ENCODE data around the gene STMN1. TPM values are rescaled to one million over a fixed set of nuclear protein-coding genes. Genes with fewer than 3 reads are reported as not detected.

STMN1 gene
- total and polyA plus RNA-seq, 9 of the 15 experiments (the other 6 are each of a cell fraction or from before 2014, with no cell fraction given): 269 to 2,153 (median 595) TPM

DNA sequence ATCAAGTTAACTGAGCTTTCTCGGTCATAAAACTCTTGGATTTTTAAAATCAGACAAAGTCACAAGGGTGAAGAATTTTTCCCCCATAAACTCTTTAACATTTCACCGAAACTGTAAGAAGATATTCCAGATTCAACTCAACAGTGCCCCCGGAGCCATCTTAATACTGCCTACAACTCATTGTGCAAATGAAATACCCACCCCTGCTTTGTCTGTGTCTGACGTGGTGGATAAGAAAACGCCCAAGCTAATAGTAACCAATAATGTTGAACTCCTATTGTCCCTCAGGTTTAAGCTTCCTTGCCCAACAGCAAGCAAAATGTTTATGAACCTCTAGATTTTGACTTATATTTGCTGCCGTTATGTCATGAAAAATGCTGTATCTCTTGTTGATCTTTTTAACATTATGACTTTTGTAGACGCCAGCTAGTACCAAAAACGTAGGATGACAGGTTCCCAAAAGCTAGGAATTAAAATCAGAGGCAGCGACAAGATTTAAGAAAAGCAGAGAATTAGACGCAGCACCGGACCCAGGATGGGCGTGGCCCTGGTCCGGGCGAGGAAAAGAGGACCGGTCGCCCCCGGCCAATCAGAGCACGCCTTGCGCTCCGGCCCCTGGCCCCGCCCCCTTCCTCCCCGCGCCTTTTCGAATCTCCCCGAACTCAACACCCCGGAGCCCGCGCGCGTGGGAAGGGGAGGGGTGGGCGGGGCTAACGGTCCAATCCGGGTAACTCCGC, 1.1 kb downstream of the STMN1 start:
- Histone ChIP-seq H3K36me3 (ENCODE audit: control insufficient read depth, insufficient read depth, low read length) (peaks cover 46% of the 10 kb centered on the region), H3K27me3 (ENCODE audit: control insufficient read depth in 2 of 2, insufficient read depth in 2 of 2, low read length in 2 of 2) (no peaks in the 10 kb centered on the region), H3K9me1 (ENCODE audit: control insufficient read depth, insufficient read depth, low read length) (peaks cover 9% of the 10 kb centered on the region), H4K20me1 (replicated peaks; ENCODE audit: control insufficient read depth, insufficient read depth, low read length) (peaks cover 25% of the 10 kb centered on the region), H3K27ac (ENCODE audit: extremely low read depth, low read depth, low read length) (peak overlapping the region; percentile 93), H2AFZ (ENCODE audit: low read depth, low read length) (no peak overlapping the region), H3K4me1 (replicated peaks in 1 of 2; ENCODE audit: control insufficient read depth in 2 of 2, insufficient read depth in 2 of 2, low read length in 2 of 2) (peaks cover 13 to 24% of the 10 kb centered on the region in 2 experiments; a peak in 4 of 5 replicates), H3K9me3 (replicated peaks; ENCODE audit: control insufficient read depth, insufficient read depth, low read depth, low read length) (no peaks in the 10 kb centered on the region), H3K4me2 (ENCODE audit: insufficient read depth, low read length) (peak overlapping the region; percentile 79), H3K79me2 (ENCODE audit: control insufficient read depth, insufficient read depth, low read length) (peaks cover 58% of the 10 kb centered on the region), H3K4me3 (peak overlapping the region; percentile 78), H3K9ac (ENCODE audit: insufficient read depth in 1 of 2, low read depth in 2 of 2, low read length in 2 of 2) (peak overlapping the region; percentile 83 to 95)
- DNase-seq (ENCODE audit: extremely low read depth in 1 of 4, low spot score in 3 of 4) (peak; percentile 96 to 99 (median 98)), FAIRE-seq (peak; percentile 57), ATAC-seq (peak; percentile 90)
- in situ Hi-C loops (cut with MboI): no loop called here
- POLR2A ChIA-PET: interaction anchor here (0.6 to 4.6 kb wide), 24 partner anchors 9 to 370 kb away, joined by 3 to 33 read pairs (median 4); partner anchors contain the start of genes MTFR1L and PAFAH2
- WGBS (ENCODE audit: insufficient coverage, low coverage, missing lambda C conversion rate): under 1% methylated on average over 28 of the region's 34 CpGs
- CTCF ChIA-PET (ENCODE audit: low intra/inter-chr PET ratio): interaction anchor here (1.4 to 2.7 kb wide), 2 partner anchors 10 to 93 kb away, joined by 3 to 19 read pairs; partner anchors contain the start of gene PAFAH2
- intact Hi-C loops (cut with micrococcal nuclease): loop anchor here (1.0 kb wide), 1 partner anchor 93 kb away; the partner anchor contains the start of gene PAFAH2
- TSS peak; percentile 37 for BruUV-seq (replicated peaks)
- TF ChIP-seq SIN3A (IDR thresholded peaks at IDR 0.05; ENCODE audit: borderline replicate concordance in 2 of 2, control insufficient read depth in 1 of 2, low read depth in 2 of 2, low read length in 2 of 2) (peak in 1 of 2 experiments; percentile 61; a peak in 1 of 4 replicates), JUND (IDR thresholded peaks at IDR 0.05; ENCODE audit: borderline replicate concordance, low read depth, low read length) (no peak; the same call in 1 of the 2 replicates), JUND (tag; IDR thresholded peaks at IDR 0.05; ENCODE audit: borderline replicate concordance, low read depth, low read length) (0 out of 3 replicates have a peak, but pooled peaks have one; percentile 8), NEUROD1 (IDR thresholded peaks at IDR 0.05; ENCODE audit: borderline replicate concordance, low read depth, low read length, partially characterized antibody) (no peak), STAT5A (IDR thresholded peaks at IDR 0.05; ENCODE audit: borderline replicate concordance, low read length) (peak; percentile 20; the same call in 1 of the 2 replicates), LCOR (CRISPR knock-in tag; IDR thresholded peaks at IDR 0.05) (peak; percentile 17; the same call in 1 of the 2 replicates), PHF21A (IDR thresholded peaks at IDR 0.05; ENCODE audit: borderline replicate concordance, low read depth) (peak; percentile 75; the same call in 1 of the 2 replicates), ZBTB12 (CRISPR knock-in tag; IDR thresholded peaks at IDR 0.05) (no peak), RAD21 (CRISPR knock-in tag; conservative IDR thresholded peaks at IDR 0.05 in 1 of 2, IDR thresholded peaks at IDR 0.05 in 1 of 2) (0 out of 4 replicates have a peak, but pooled peaks of 1 of the 2 experiments have one; percentile 5), MNT (conservative IDR thresholded peaks at IDR 0.05) (peak; percentile 75 to 88; a peak in 3 of 4 replicates)
- TF ChIP-seq, protein P1, sequence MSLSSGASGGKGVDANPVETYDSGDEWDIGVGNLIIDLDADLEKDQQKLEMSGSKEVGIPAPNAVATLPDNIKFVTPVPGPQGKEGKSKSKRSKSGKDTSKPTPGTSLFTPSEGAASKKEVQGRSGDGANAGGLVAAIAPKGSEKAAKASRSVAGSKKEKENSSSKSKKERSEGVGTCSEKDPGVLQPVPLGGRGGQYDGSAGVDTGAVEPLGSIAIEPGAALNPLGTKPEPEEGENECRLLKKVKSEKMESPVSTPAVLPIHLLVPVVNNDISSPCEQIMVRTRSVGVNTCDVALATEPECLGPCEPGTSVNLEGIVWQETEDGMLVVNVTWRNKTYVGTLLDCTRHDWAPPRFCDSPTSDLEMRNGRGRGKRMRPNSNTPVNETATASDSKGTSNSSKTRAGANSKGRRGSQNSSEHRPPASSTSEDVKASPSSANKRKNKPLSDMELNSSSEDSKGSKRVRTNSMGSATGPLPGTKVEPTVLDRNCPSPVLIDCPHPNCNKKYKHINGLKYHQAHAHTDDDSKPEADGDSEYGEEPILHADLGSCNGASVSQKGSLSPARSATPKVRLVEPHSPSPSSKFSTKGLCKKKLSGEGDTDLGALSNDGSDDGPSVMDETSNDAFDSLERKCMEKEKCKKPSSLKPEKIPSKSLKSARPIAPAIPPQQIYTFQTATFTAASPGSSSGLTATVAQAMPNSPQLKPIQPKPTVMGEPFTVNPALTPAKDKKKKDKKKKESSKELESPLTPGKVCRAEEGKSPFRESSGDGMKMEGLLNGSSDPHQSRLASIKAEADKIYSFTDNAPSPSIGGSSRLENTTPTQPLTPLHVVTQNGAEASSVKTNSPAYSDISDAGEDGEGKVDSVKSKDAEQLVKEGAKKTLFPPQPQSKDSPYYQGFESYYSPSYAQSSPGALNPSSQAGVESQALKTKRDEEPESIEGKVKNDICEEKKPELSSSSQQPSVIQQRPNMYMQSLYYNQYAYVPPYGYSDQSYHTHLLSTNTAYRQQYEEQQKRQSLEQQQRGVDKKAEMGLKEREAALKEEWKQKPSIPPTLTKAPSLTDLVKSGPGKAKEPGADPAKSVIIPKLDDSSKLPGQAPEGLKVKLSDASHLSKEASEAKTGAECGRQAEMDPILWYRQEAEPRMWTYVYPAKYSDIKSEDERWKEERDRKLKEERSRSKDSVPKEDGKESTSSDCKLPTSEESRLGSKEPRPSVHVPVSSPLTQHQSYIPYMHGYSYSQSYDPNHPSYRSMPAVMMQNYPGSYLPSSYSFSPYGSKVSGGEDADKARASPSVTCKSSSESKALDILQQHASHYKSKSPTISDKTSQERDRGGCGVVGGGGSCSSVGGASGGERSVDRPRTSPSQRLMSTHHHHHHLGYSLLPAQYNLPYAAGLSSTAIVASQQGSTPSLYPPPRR (CRISPR knock-in tag; IDR thresholded peaks at IDR 0.05; ENCODE audit: borderline replicate concordance): 0 out of 2 replicates have a peak, but pooled peaks have one; percentile 18
